K562 (cell line): ENCODE data around the gene NAA11. TPM values are rescaled to one million over a fixed set of nuclear protein-coding genes. Genes with fewer than 3 reads are reported as not detected.

ENCODE experiments used
- ATAC-seq: fragments of 200-7000 bp; cut with Tn5 transposase; 3 replicates; pipeline ENCODE4 v1.9.1; 2020; ENCODE audit warnings: moderate library complexity
- BruUV-seq: library from RNA; stranded (reverse); fragments of 400-500 nt; replicated peaks from 2 replicates; lab custom pipeline; 2021; lab: Mats Ljungman, UMichigan
- CTCF ChIA-PET: fragments of 300-600 bp; formaldehyde crosslinking; extraction: SDS; loops from one replicate; lab custom pipeline; 2021; ENCODE audit warnings: low intra/inter-chr PET ratio; lab: Yijun Ruan, JAX
- POLR2A ChIA-PET: fragments of 300-600, 350-650 bp; sonication (Branson Sonifier 250); formaldehyde crosslinking; extraction: SDS; loops from one replicate; lab custom pipeline; 2021; ENCODE audit warnings: antibody characterized with exemption, inconsistent platforms; lab: Yijun Ruan, JAX
- DNase-seq, 4 experiments: peaks; one replicate each; pipeline versions ENCODE4 v3.0.0 to v3.0.0-alpha.2; 2011 to 2018; ENCODE audit warnings: low spot score in 3 of 4, mixed read lengths in 3 of 4; ENCODE audit errors: extremely low read depth in 1 of 4
- FAIRE-seq: peaks from 2 replicates; lab custom pipeline; 2011; peaks lifted over from hg19 to GRCh38; lab: Jason Lieb, UNC
- H2AFZ ChIP-seq: 2 replicates; pipeline ENCODE4 v1.6.0; 2011; ENCODE audit warnings: low read depth, low read length, control low read depth, inconsistent platforms
- H3K27ac ChIP-seq: fragments of 200-600 bp; 3 replicates; pipeline ENCODE4 v1.8.0; 2011; ENCODE audit warnings: low read depth, mild to moderate bottlenecking, control low read depth, inconsistent platforms, low read length, moderate library complexity, mixed read lengths; ENCODE audit errors: extremely low read depth
- H3K27me3 ChIP-seq, 2 experiments: fragments of 300-600 bp in 1 of 2; 2 replicates in 1 of 2; 3 replicates in 1 of 2; pipeline versions ENCODE4 v1.6.0 to v1.8.0; 2011; ENCODE audit warnings: inconsistent platforms in 2 of 2, low read length in 2 of 2, mild to moderate bottlenecking in 1 of 2, mixed read lengths in 1 of 2, moderate library complexity in 1 of 2; ENCODE audit not compliant: control insufficient read depth in 2 of 2, insufficient read depth in 2 of 2
- H3K36me3 ChIP-seq: fragments of 300-600 bp; 3 replicates; pipeline ENCODE4 v1.8.0; 2011; ENCODE audit warnings: mild to moderate bottlenecking, low read length, inconsistent platforms; ENCODE audit not compliant: control insufficient read depth, insufficient read depth
- H3K4me1 ChIP-seq, 2 experiments: fragments of 200-600 bp in 1 of 2; replicated peaks in 1 of 2; 2 replicates in 1 of 2; 3 replicates in 1 of 2; pipeline versions ENCODE4 v1.5.1 to v1.8.0; 2011; ENCODE audit warnings: inconsistent platforms in 2 of 2, low read length in 2 of 2, mild to moderate bottlenecking in 1 of 2, mixed read lengths in 1 of 2, moderate library complexity in 1 of 2; ENCODE audit not compliant: control insufficient read depth in 2 of 2, insufficient read depth in 2 of 2
- H3K4me2 ChIP-seq: 2 replicates; pipeline ENCODE4 v1.6.1; 2011; ENCODE audit warnings: low read length, control low read depth, inconsistent platforms, mixed read lengths; ENCODE audit not compliant: insufficient read depth
- H3K4me3 ChIP-seq: fragments of 200-600 bp; sonication (generic), shearing (Covaris generic); 2 replicates; pipeline ENCODE4 v1.5.1; 2016; ENCODE audit warnings: control low read depth, inconsistent platforms
- H3K79me2 ChIP-seq: fragments of 200-600 bp; 3 replicates; pipeline ENCODE4 v1.8.0; 2011; ENCODE audit warnings: low read length, inconsistent platforms; ENCODE audit not compliant: control insufficient read depth, insufficient read depth
- H3K9ac ChIP-seq, 2 experiments: 2 replicates each; pipeline versions ENCODE4 v1.6.0 to v1.6.1; 2011; ENCODE audit warnings: low read depth in 2 of 2, low read length in 2 of 2, control low read depth in 1 of 2, inconsistent platforms in 1 of 2, mild to moderate bottlenecking in 1 of 2, mixed read lengths in 1 of 2; ENCODE audit not compliant: insufficient read depth in 1 of 2
- H3K9me1 ChIP-seq: one replicate; pipeline ENCODE4 v1.6.0; 2011; ENCODE audit warnings: inconsistent platforms, mild to moderate bottlenecking, low read length, moderate library complexity; ENCODE audit not compliant: control insufficient read depth, insufficient read depth
- H3K9me3 ChIP-seq: replicated peaks from 2 replicates; pipeline ENCODE4 v1.5.1; 2011; ENCODE audit warnings: low read depth, low read length, inconsistent platforms; ENCODE audit not compliant: control insufficient read depth, insufficient read depth
- H4K20me1 ChIP-seq: replicated peaks from 2 replicates; pipeline ENCODE4 v1.6.1; 2011; ENCODE audit warnings: low read length, inconsistent platforms, mixed read lengths; ENCODE audit not compliant: control insufficient read depth, insufficient read depth
- DNMT1 ChIP-seq: fragments of 450-650 bp; IDR thresholded peaks from 2 replicates; pipeline ENCODE4 v1.6.1; 2016; ENCODE audit warnings: antibody characterized with exemption, mild to moderate bottlenecking
- EP300 ChIP-seq: IDR thresholded peaks from 2 replicates; pipeline ENCODE4 v1.6.1; 2012; ENCODE audit warnings: low read length, improper control_type of control experiment
- NFYB ChIP-seq: IDR thresholded peaks from 2 replicates; pipeline ENCODE4 v1.6.1; 2011; ENCODE audit warnings: mild to moderate bottlenecking, moderate library complexity; ENCODE audit not compliant: insufficient read length; ENCODE audit errors: extremely low read depth
- PTTG1 ChIP-seq: fragments of 450-650 bp; IDR thresholded peaks from 2 replicates; pipeline ENCODE4 v1.6.1; 2016; ENCODE audit warnings: low read depth, mild to moderate bottlenecking, missing genetic modification characterization, missing compliant biosample characterization
- SP2 ChIP-seq: IDR thresholded peaks from 2 replicates; pipeline ENCODE4 v1.6.1; 2011; ENCODE audit warnings: mild to moderate bottlenecking, low read depth, low read length, moderate library complexity; ENCODE audit not compliant: poor library complexity, severe bottlenecking; ENCODE audit errors: extremely low read depth
- STAG1 ChIP-seq: sonication (generic); formaldehyde crosslinking; IDR thresholded peaks from 2 replicates; pipeline ENCODE4 v1.5.0; 2020; ENCODE audit warnings: missing genetic modification reagents, borderline replicate concordance
- TAF15 ChIP-seq: fragments of 200-400 bp; formaldehyde crosslinking; IDR thresholded peaks from 2 replicates; pipeline ENCODE4 v1.6.1; 2017; ENCODE audit warnings: mild to moderate bottlenecking, low read depth, low read length, moderate library complexity
- ZC3H11A ChIP-seq: IDR thresholded peaks from 2 replicates; pipeline ENCODE4 v1.6.1; 2012; ENCODE audit warnings: low read depth, low read length, improper control_type of control experiment
- ZNF217 ChIP-seq: sonication (generic); formaldehyde crosslinking; IDR thresholded peaks from 2 replicates; pipeline ENCODE4 v1.8.0; 2022; ENCODE audit warnings: mild to moderate bottlenecking, missing genetic modification reagents
- ZNF311 ChIP-seq: fragments of 250-450 bp; sonication (Bioruptor Pico); IDR thresholded peaks from 2 replicates; pipeline ENCODE4 v1.4.0; 2020; ENCODE audit warnings: mild to moderate bottlenecking, moderate library complexity
- WGBS: fragments of 100-300 bp; shearing (Covaris generic); methylation state at CpG from one replicate; pipeline ENCODE4 v1.1.6; 2016; ENCODE audit warnings: low coverage, mixed read lengths; ENCODE audit not compliant: insufficient coverage; ENCODE audit errors: missing lambda C conversion rate; 5-methylcytosine and 5-hydroxymethylcytosine counted together
- in situ Hi-C: fragments of 300-500 bp; cut with MboI; formaldehyde crosslinking; loops from 4 replicates; pipeline ENCODE4 v1.15.0; 2018; ENCODE audit warnings: inconsistent platforms, mixed read lengths
- intact Hi-C: fragments of 100-400 bp; cut with micrococcal nuclease; formaldehyde crosslinking; loops from 2 replicates; pipeline ENCODE4 v1.14.2; 2022
- polyA plus RNA-seq, 8 experiments: library from polyadenylated mRNA; depleted of rRNA in 4 of 8; stranded (reverse) in 5 of 8; unstranded in 3 of 8; fragments of >200 nt; fragmentation: Nextera tagmentation in 2 of 8; fragmentation: Illumina TruSeq in 1 of 8; extraction: Ambion mirVana in 2 of 8; extraction: Trizol in 1 of 8; gene quantifications; 2 replicates each; pipeline versions ENCODE4 v1.2.1 to v1.2.3, GENCODE V29; 2011 to 2014; ENCODE audit warnings: inconsistent platforms in 1 of 8, missing spikeins in 1 of 8
- total RNA-seq, 7 experiments: library from RNA; depleted of rRNA in 6 of 7; stranded (reverse); fragments of >200 nt in 6 of 7; fragmentation: Illumina TruSeq in 2 of 7; extraction: Trizol in 2 of 7; gene quantifications; 2 replicates each; pipeline versions ENCODE4 v1.2.1 to v1.2.3, GENCODE V29; 2011 to 2021; ENCODE audit warnings: low replicate concordance in 1 of 7
- TF ChIP-seq, protein P1 (sequence below): fragments of 450-650 bp; formaldehyde crosslinking; IDR thresholded peaks from 2 replicates; pipeline ENCODE4 v1.4.0; 2020; ENCODE audit warnings: mild to moderate bottlenecking, moderate library complexity
- TF ChIP-seq, protein P2 (sequence below), 3 experiments: fragments of 200-800 bp in 1 of 3; sonication (Bioruptor generic) in 1 of 3; sonication (generic) in 1 of 3; formaldehyde crosslinking in 1 of 3; IDR thresholded peaks; 2 replicates each; pipeline versions ENCODE4 v1.6.1 to v1.8.0; 2016 to 2022; ENCODE audit warnings: mild to moderate bottlenecking in 2 of 3, missing compliant biosample characterization in 2 of 3, missing genetic modification characterization in 2 of 3, missing genetic modification reagents in 1 of 3
- TF ChIP-seq, protein P3 (sequence below): fragments of 450-650 bp; IDR thresholded peaks from one replicate; pipeline ENCODE4 v1.6.1; 2018; ENCODE audit warnings: mild to moderate bottlenecking, moderate library complexity; ENCODE audit not compliant: partially characterized antibody

Gene NAA11
- total and polyA plus RNA-seq, 9 of the 15 experiments (the other 6 are each of a cell fraction or from before 2014, with no cell fraction given): 17.1 to 34.6 (median 23.1) TPM

DNA sequence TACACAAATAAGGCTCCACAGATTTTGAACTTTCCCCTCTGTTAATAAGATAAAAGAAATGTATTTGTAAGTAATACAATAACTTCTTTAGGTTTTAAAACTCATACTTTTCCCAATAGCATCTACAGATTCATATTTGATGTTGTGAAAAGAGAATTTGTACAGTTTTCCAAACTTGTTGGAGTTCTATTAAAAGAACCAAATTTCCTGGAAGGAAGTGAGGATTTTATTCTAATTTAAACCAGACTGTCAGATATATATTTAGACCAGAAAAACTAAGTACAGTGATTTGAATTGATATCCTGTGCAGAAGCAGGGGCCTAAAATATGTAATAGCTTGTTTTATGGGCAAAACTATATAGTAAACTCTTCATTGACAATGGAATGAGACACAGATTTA, 53.7 kb downstream of the NAA11 start:
- Histone ChIP-seq H3K27me3 (no peaks in the 10 kb centered on the region), H4K20me1 (no peaks in the 10 kb centered on the region), H3K9me1 (no peaks in the 10 kb centered on the region), H3K4me2 (no peak overlapping the region), H3K9me3 (no peaks in the 10 kb centered on the region), H3K36me3 (no peaks in the 10 kb centered on the region), H3K4me3 (no peak overlapping the region), H3K9ac (no peak overlapping the region), H3K79me2 (no peaks in the 10 kb centered on the region), H2AFZ (no peak overlapping the region), H3K4me1 (peaks cover 0 to 4% of the 10 kb centered on the region in 2 experiments; a peak in 1 of 5 replicates), H3K27ac (no peak overlapping the region)
- in situ Hi-C loops (no loop called here), intact Hi-C loops (no loop called here)
- BruUV-seq: no TSS peak
- TF ChIP-seq ZNF217 (no peak), ZNF311 (CRISPR knock-in tag) (no peak)
- CTCF ChIA-PET: no interaction called here
- no peak for ATAC-seq
- no peak for DNase-seq
- no peak for FAIRE-seq
- POLR2A ChIA-PET: no interaction called here

DNA sequence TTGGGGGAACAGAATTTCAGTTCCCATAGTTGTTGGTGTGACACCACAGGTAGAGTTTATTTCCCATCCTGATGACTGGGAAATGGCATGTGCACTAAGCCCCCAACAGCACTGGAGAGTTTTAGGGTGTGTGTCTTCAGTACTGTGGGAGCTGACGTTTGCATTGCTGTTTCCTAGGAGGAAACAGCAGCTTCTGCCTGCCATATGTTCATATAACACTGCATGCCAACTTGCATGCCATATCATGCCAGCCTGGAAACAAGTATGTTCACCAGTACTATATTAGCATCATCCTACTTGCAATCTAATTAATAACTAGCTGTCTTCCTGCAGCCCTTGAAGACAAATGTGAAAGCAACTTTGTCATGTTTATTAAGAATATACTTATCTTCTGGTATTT, 58.2 kb downstream of the NAA11 start:
- H3K9me1 ChIP-seq: no peaks in the 10 kb centered on the region
- no peak overlapping the region for H3K9ac ChIP-seq
- in situ Hi-C loops: no loop called here
- ChIA-PET CTCF (no interaction called here), POLR2A (no interaction called here)
- H3K4me3 ChIP-seq: no peak overlapping the region
- FAIRE-seq (no peak), ATAC-seq (no peak), DNase-seq (no peak)
- H3K9me3 ChIP-seq: no peaks in the 10 kb centered on the region
- 25% methylated on average over 1 of the region's 1 CpG for WGBS
- no TSS peak for BruUV-seq
- H3K4me2 ChIP-seq: no peak overlapping the region
- H2AFZ ChIP-seq: no peak overlapping the region
- 0 out of 5 replicates have a peak, but pooled peaks cover 0 to under 1% of the 10 kb centered on the region in 2 experiments for H3K4me1 ChIP-seq
- no peaks in the 10 kb centered on the region for H4K20me1 ChIP-seq
- H3K27me3 ChIP-seq: no peaks in the 10 kb centered on the region
- no peaks in the 10 kb centered on the region for H3K36me3 ChIP-seq
- no peaks in the 10 kb centered on the region for H3K79me2 ChIP-seq
- intact Hi-C loops: no loop called here
- H3K27ac ChIP-seq: no peak overlapping the region
- TF ChIP-seq TAF15 (no peak), PTTG1 (no peak), EP300 (no peak), SP2 (no peak), STAG1 (CRISPR knock-in tag) (no peak), DNMT1 (no peak), ZC3H11A (no peak), NFYB (no peak)
- TF ChIP-seq, protein P1, sequence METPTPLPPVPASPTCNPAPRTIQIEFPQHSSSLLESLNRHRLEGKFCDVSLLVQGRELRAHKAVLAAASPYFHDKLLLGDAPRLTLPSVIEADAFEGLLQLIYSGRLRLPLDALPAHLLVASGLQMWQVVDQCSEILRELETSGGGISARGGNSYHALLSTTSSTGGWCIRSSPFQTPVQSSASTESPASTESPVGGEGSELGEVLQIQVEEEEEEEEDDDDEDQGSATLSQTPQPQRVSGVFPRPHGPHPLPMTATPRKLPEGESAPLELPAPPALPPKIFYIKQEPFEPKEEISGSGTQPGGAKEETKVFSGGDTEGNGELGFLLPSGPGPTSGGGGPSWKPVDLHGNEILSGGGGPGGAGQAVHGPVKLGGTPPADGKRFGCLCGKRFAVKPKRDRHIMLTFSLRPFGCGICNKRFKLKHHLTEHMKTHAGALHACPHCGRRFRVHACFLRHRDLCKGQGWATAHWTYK (CRISPR knock-in tag): no peak
- TF ChIP-seq, protein P2, sequence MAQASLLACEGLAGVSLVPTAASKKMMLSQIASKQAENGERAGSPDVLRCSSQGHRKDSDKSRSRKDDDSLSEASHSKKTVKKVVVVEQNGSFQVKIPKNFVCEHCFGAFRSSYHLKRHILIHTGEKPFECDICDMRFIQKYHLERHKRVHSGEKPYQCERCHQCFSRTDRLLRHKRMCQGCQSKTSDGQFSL (CRISPR knock-in tag; IDR thresholded peaks at IDR 0.05): no peak
- TF ChIP-seq, protein P2 (tag; IDR thresholded peaks at IDR 0.05): no peak
- TF ChIP-seq, protein P3, sequence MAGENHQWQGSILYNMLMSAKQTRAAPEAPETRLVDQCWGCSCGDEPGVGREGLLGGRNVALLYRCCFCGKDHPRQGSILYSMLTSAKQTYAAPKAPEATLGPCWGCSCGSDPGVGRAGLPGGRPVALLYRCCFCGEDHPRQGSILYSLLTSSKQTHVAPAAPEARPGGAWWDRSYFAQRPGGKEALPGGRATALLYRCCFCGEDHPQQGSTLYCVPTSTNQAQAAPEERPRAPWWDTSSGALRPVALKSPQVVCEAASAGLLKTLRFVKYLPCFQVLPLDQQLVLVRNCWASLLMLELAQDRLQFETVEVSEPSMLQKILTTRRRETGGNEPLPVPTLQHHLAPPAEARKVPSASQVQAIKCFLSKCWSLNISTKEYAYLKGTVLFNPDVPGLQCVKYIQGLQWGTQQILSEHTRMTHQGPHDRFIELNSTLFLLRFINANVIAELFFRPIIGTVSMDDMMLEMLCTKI: no peak
